H9 (cell line): ENCODE data around the gene ENO1. TPM values are rescaled to one million over a fixed set of nuclear protein-coding genes. Genes with fewer than 3 reads are reported as not detected.

Experiments
- DNase-seq: peaks from one replicate; pipeline ENCODE4 v3.0.0-alpha.2; 2017
- H2AFZ ChIP-seq: one replicate; pipeline ENCODE4 v1.6.1; 2013; ENCODE audit warnings: mild to moderate bottlenecking, low read length, control low read depth, moderate library complexity
- H2AK5ac ChIP-seq: 2 replicates; pipeline ENCODE4 v1.6.1; 2013; ENCODE audit warnings: low read length, control low read depth, mixed read lengths; ENCODE audit not compliant: insufficient read length
- H2BK120ac ChIP-seq: one replicate; pipeline ENCODE4 v1.6.1; 2013; ENCODE audit warnings: low read depth, mild to moderate bottlenecking, low read length, control low read depth, inconsistent platforms; ENCODE audit not compliant: poor library complexity, severe bottlenecking
- H2BK12ac ChIP-seq: 2 replicates; pipeline ENCODE4 v1.6.1; 2013; ENCODE audit warnings: low read length, control low read depth, mixed read lengths, low read depth; ENCODE audit not compliant: insufficient read length
- H2BK15ac ChIP-seq: 2 replicates; pipeline ENCODE4 v1.6.1; 2013; ENCODE audit warnings: low read depth, low read length, control low read depth
- H2BK20ac ChIP-seq: one replicate; pipeline ENCODE4 v1.6.1; 2013; ENCODE audit warnings: low read depth, mild to moderate bottlenecking, low read length, control low read depth, inconsistent platforms; ENCODE audit not compliant: poor library complexity, severe bottlenecking
- H2BK5ac ChIP-seq: 2 replicates; pipeline ENCODE4 v1.6.1; 2013; ENCODE audit warnings: low read length, control low read depth, mixed read lengths; ENCODE audit not compliant: insufficient read length
- H3K14ac ChIP-seq: 2 replicates; pipeline ENCODE4 v1.6.1; 2013; ENCODE audit warnings: low read length, control low read depth; ENCODE audit not compliant: insufficient read depth
- H3K18ac ChIP-seq: 2 replicates; pipeline ENCODE4 v1.6.1; 2013; ENCODE audit warnings: low read depth, mild to moderate bottlenecking, mixed read lengths, low read length, control low read depth; ENCODE audit not compliant: insufficient read length
- H3K23ac ChIP-seq: 2 replicates; pipeline ENCODE4 v1.6.1; 2013; ENCODE audit warnings: low read length, control low read depth, mixed read lengths, low read depth; ENCODE audit not compliant: insufficient read length
- H3K23me2 ChIP-seq: 2 replicates; pipeline ENCODE4 v1.6.1; 2013; ENCODE audit warnings: low read depth, mild to moderate bottlenecking, mixed read lengths, low read length, control low read depth; ENCODE audit not compliant: insufficient read length, poor library complexity, severe bottlenecking
- H3K27ac ChIP-seq: 2 replicates; pipeline ENCODE4 v1.5.1; 2013; ENCODE audit warnings: low read length, control low read depth, mixed read lengths, low read depth; ENCODE audit not compliant: insufficient read length
- H3K27me3 ChIP-seq: 2 replicates; pipeline ENCODE4 v1.6.1; 2013; ENCODE audit warnings: low read length, control low read depth, inconsistent platforms; ENCODE audit not compliant: insufficient read depth
- H3K4ac ChIP-seq: 2 replicates; pipeline ENCODE4 v1.6.1; 2013; ENCODE audit warnings: low read depth, mild to moderate bottlenecking, control low read depth, inconsistent platforms, low read length, moderate library complexity
- H3K4me1 ChIP-seq: 2 replicates; pipeline ENCODE4 v1.6.1; 2013; ENCODE audit warnings: low read length, control low read depth, inconsistent platforms; ENCODE audit not compliant: insufficient read depth
- H3K4me2 ChIP-seq: 2 replicates; pipeline ENCODE4 v1.6.1; 2013; ENCODE audit warnings: low read length, control low read depth, mixed read lengths; ENCODE audit not compliant: insufficient read length, insufficient read depth
- H3K56ac ChIP-seq: 2 replicates; pipeline ENCODE4 v1.6.1; 2013; ENCODE audit warnings: low read depth, mild to moderate bottlenecking, mixed read lengths, low read length, control low read depth; ENCODE audit not compliant: insufficient read length
- H3K79me1 ChIP-seq: 2 replicates; pipeline ENCODE4 v1.6.1; 2013; ENCODE audit warnings: low read depth, mild to moderate bottlenecking, moderate library complexity, low read length, control low read depth, inconsistent platforms; ENCODE audit not compliant: insufficient read depth, poor library complexity, severe bottlenecking
- H3K79me2 ChIP-seq: 2 replicates; pipeline ENCODE4 v1.6.1; 2013; ENCODE audit warnings: low read length, control low read depth, inconsistent platforms; ENCODE audit not compliant: insufficient read depth
- H3K9ac ChIP-seq: 2 replicates; pipeline ENCODE4 v1.6.1; 2013; ENCODE audit warnings: low read length, control low read depth, mixed read lengths; ENCODE audit not compliant: insufficient read length; ENCODE audit errors: extremely low read depth
- H3K9me3 ChIP-seq: one replicate; pipeline ENCODE4 v1.6.1; 2013; ENCODE audit warnings: low read depth, low read length, inconsistent platforms; ENCODE audit not compliant: control insufficient read depth
- H3T11ph ChIP-seq: one replicate; pipeline ENCODE4 v1.6.1; 2013; ENCODE audit warnings: mild to moderate bottlenecking, low read length, control low read depth, inconsistent platforms
- H4K20me1 ChIP-seq: one replicate; pipeline ENCODE4 v1.6.1; 2013; ENCODE audit not compliant: control insufficient read depth, insufficient read length, insufficient read depth
- H4K5ac ChIP-seq: 2 replicates; pipeline ENCODE4 v1.6.1; 2013; ENCODE audit warnings: low read depth, mild to moderate bottlenecking, mixed read lengths, low read length, control low read depth; ENCODE audit not compliant: insufficient read length
- H4K8ac ChIP-seq: replicated peaks from 2 replicates; pipeline ENCODE4 v1.6.1; 2013; ENCODE audit warnings: low read length, control low read depth, mixed read lengths, low read depth; ENCODE audit not compliant: insufficient read length
- H4K91ac ChIP-seq: 2 replicates; pipeline ENCODE4 v1.6.1; 2013; ENCODE audit warnings: low read depth, mild to moderate bottlenecking, moderate library complexity, mixed read lengths, low read length, control low read depth; ENCODE audit not compliant: insufficient read length
- H3K27ac Mint-ChIP-seq, 3 experiments: 2 replicates in 2 of 3; 3 replicates in 1 of 3; pipeline ENCODE4 v1.8.0; 2020 to 2021; ENCODE audit warnings: mixed read lengths in 3 of 3, mild to moderate bottlenecking in 1 of 3, moderate library complexity in 1 of 3
- H3K27me3 Mint-ChIP-seq: 2 replicates; pipeline ENCODE4 v1.8.0; 2021; ENCODE audit warnings: low read depth, mild to moderate bottlenecking, moderate library complexity, mixed read lengths
- H3K36me3 Mint-ChIP-seq, 3 experiments: 2 replicates in 2 of 3; 3 replicates in 1 of 3; pipeline ENCODE4 v1.8.0; 2020 to 2021; ENCODE audit warnings: low read depth in 3 of 3, mixed read lengths in 3 of 3; ENCODE audit not compliant: insufficient read depth in 1 of 3
- H3K4me1 Mint-ChIP-seq, 2 experiments: 2 replicates each; pipeline ENCODE4 v1.8.0; 2020; ENCODE audit warnings: mixed read lengths in 2 of 2
- H3K4me3 Mint-ChIP-seq, 2 experiments: 2 replicates in 1 of 2; 3 replicates in 1 of 2; pipeline ENCODE4 v1.8.0; 2020 to 2021; ENCODE audit warnings: mild to moderate bottlenecking in 2 of 2, mixed read lengths in 2 of 2, moderate library complexity in 1 of 2
- H3K9me3 Mint-ChIP-seq, 2 experiments: 2 replicates in 1 of 2; 3 replicates in 1 of 2; pipeline ENCODE4 v1.8.0; 2020; ENCODE audit warnings: mild to moderate bottlenecking in 2 of 2, mixed read lengths in 2 of 2, moderate library complexity in 1 of 2
- CTCF ChIP-seq: fragments of 200-600 bp; sonication (generic); conservative IDR thresholded peaks from 3 replicates; pipeline ENCODE4 v1.8.0; 2021; ENCODE audit warnings: antibody characterized with exemption, mild to moderate bottlenecking
- WGBS: extraction: QIAGEN DNeasy Blood & Tissue Kit; methylation state at CpG from one replicate; pipeline ENCODE4 v1.1.7; 2013; ENCODE audit warnings: missing lambda C conversion rate, low lambda C conversion rate, mixed read lengths; ENCODE audit not compliant: insufficient read length; ENCODE audit errors: extremely low coverage; 5-methylcytosine and 5-hydroxymethylcytosine counted together
- total RNA-seq: library from RNA; stranded (reverse); gene quantifications from 2 replicates; pipeline ENCODE4 v1.2.1, GENCODE V29; 2021

Gene ENO1
- total RNA-seq, 1 experiment from 2014 or later: 1,781 TPM

DNA sequence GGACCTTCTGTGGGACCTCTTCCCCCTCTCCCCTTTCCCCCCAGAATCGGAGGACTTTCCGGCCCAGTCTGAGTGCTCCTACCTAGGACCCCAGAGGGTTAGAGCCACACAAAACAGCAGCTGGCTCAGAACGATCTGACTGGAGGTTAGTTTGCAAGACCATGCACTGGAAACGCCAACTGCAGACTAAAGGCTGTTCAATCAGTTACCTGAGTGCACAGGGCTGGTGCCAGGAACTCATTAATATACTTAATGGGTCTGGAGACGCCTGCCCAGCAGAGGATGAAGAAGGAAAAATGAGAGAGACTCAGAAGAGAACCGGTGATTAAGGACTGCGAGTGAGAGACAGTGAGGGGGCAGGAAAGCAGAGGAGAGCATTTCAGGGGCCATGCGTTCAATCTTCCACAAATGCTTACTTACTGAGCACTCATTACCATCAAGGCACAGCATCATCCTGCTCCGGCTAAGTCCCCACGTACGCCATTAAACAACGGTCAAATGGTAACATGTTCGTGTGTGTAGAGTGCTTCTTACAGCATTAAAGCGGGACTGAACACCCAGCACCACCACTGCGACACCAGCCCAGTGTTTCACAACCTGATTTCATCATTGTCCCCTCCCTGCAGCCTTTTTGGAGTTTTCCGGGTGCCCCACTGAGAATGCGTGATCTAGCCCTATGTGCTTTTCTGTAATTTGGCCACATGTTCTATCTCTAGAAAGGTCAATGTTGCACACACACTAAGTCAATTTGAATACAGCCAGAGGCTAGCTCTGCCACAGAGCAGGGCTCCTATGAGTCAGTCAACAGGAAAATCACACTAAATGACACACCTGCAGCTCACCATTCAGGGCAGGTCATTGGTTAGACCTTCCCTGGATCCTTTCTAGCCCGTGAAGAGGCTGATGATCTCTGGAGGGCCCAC lies 7.6 kb downstream of the ENO1 start:
- H3K27ac ChIP-seq: no peak overlapping the region
- no peak overlapping the region for H2BK120ac ChIP-seq
- H2BK12ac ChIP-seq: no peak overlapping the region
- H3K79me2 ChIP-seq: peaks cover 9% of the 10 kb centered on the region; the same call in 1 of the 2 replicates
- no peak overlapping the region for H2AFZ ChIP-seq
- no peak overlapping the region for H3T11ph ChIP-seq
- no peak for TF ChIP-seq CTCF
- no peak overlapping the region for H3K23ac ChIP-seq
- H2BK20ac ChIP-seq: no peak overlapping the region
- H3K4me2 ChIP-seq: no peak overlapping the region
- no peak overlapping the region for H4K8ac ChIP-seq
- H3K18ac ChIP-seq: no peak overlapping the region
- no CpG with 5 or more reads among the region's 18 CpGs for WGBS
- H3K27me3 Mint-ChIP-seq: no peaks in the 10 kb centered on the region
- H3K27me3 ChIP-seq: no peaks in the 10 kb centered on the region
- peaks cover 86 to 97% (median 93%) of the 10 kb centered on the region in 3 experiments for H3K36me3 Mint-ChIP-seq
- DNase-seq: no peak
- no peak overlapping the region for H3K4ac ChIP-seq
- H2BK5ac ChIP-seq: no peak overlapping the region
- no peak overlapping the region for H3K9ac ChIP-seq
- H3K79me1 ChIP-seq: peaks cover 11% of the 10 kb centered on the region
- no peaks in the 10 kb centered on the region for H3K23me2 ChIP-seq
- peak overlapping the region; percentile 64 to 94 (median 86); a peak in 6 of 7 replicates for H3K27ac Mint-ChIP-seq
- peaks cover 8% of the 10 kb centered on the region; the same call in 1 of the 2 replicates for H3K4me1 ChIP-seq
- no peak overlapping the region for H3K56ac ChIP-seq
- H3K4me1 Mint-ChIP-seq: peaks cover 55 to 71% of the 10 kb centered on the region in 2 experiments
- H3K14ac ChIP-seq: no peak overlapping the region
- H4K5ac ChIP-seq: no peak overlapping the region
- no peaks in the 10 kb centered on the region for H3K9me3 ChIP-seq
- no peaks in the 10 kb centered on the region for H3K9me3 Mint-ChIP-seq
- H3K4me3 Mint-ChIP-seq: peak overlapping the region in 1 of 2 experiments; percentile 47; a peak in 1 of 5 replicates
- H4K20me1 ChIP-seq: no peaks in the 10 kb centered on the region
- H2AK5ac ChIP-seq: no peak overlapping the region
- H2BK15ac ChIP-seq: no peak overlapping the region
- no peak overlapping the region for H4K91ac ChIP-seq
